ENCODE measurements around the gene ROBO3.

GRCh38 chr11:124898711-124899110 is 33.5 kb downstream of the ROBO3 start:
- no peak for TF ChIP-seq POLR2AphosphoS5 (IDR thresholded peaks at IDR 0.05; ENCODE audit: borderline replicate concordance, low read depth, low read length)
- no peak for TF ChIP-seq EZH2 (IDR thresholded peaks at IDR 0.05)

Data from SK-N-MC (cell line).